GM21360 (cell line): ENCODE measurements around the gene NINJ2.

Experiments
- ATAC-seq: cut with Tn5 transposase; IDR thresholded peaks from one replicate; pipeline ENCODE4 v1.9.1; 2021; ENCODE audit warnings: mild to moderate bottlenecking, moderate library complexity; ENCODE audit not compliant: unreplicated experiment

Gene NINJ2

DNA sequence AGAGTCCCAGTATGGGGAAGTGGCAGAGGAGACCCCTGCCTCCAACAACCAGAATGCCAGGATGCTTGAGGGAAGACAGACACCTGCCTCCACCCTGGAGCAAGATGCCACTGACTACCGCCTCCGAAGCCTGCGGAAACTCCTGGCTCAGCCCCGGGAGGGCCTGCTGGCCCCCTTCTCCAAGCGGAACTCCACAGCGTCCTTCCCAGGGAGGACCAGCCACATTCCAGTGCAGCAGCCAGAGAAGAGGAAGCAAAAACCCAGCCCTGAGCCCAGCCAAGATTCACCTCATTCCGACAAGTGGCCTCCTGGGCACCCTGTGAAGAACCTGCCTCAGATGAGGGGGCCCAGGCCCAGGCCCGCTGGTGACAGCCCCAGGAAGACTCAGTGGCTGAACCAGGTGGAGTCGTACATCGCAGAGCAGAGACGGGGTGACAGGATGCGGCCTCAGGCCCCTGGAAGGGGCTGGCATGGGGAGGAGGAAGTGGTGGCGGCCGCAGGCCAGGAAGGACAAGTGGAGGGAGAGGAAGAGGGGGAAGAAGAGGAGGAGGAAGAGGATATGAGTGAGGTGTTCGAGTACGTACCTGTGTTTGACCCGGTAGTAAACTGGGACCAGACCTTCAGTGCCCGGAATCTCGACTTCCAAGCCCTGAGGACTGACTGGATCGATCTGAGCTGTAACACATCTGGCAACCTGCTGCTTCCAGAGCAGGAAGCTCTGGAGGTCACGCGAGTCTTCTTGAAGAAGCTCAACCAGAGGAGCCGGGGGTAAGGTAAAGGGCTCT, 109.8 kb downstream of the NINJ2 start:
- ATAC-seq = no peak

GRCh38 chr12:552466-552865, 110.8 kb downstream of the NINJ2 start:
- ATAC-seq = no peak

DNA sequence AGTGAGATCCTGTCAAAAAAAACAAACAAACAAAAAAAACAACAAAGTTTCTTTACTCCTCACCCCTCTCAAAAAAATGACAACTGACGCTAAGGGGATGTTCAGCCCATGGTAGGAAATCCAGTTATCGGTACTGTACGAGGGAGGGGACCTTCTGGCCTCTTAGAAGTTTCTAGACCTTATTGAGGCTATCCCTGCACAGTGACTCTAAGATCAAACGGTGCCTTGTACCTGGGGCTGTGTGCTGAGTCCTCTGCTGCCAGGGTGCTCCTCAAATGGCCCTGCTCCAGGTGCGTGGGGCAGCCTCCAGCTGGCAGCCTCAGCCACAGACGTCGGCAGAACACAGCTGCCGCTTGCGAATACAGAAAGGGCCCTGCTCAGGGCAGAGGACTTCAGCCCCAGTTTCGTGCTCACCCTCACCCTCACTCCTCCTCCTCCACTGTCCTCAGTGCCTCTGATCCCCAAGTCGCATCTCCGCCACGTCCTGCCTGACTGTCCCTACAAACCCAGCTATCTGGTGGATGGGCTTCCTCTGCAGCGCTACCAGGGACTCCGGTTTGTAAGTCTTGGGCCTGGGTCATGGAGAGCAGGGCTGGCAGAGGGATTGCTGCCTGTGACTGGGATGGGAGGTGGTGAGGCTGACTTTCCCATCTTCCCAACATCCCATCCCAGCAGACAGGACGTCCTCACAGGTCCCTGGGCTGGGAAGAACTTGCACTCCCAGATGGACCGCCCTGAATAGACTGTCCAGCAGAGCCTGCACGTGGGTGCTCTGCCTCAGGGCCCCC, 112.6 kb downstream of the NINJ2 start:
- no peak for ATAC-seq

GRCh38 chr12:549476-550082, 113.7 kb downstream of the NINJ2 start:
- no peak for ATAC-seq

DNA sequence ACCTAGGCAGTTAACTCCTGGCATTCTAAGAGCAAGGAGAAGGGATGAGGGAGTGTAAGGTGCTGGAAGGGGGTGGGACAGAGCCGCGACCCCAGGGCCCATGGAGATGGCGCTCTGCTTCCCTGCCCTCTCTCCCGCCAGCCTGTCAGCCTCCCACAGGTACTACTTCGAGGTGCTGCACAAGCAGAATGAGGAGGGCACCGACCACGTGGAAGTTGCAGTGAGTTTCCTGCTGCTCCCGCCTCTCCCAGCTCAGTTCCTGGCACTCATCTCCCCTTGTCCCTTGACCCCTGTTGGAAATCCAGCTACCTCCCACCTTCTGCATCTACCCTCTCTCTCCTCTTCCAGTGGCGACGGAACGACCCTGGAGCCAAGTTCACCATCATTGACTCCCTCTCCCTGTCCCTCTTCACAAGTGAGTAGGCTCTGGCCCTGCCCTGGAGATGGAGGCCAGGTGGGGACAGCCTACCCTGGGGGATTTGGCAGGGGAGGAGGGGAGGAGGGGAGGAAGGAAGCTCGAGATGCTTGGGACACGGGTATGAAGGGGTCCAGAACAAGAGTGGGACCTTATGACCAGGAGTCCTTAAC, 115.3 kb downstream of the NINJ2 start:
- no peak for ATAC-seq

GRCh38 chr12:546920-547845, 116.1 kb downstream of the NINJ2 start:
- ATAC-seq = no peak

DNA sequence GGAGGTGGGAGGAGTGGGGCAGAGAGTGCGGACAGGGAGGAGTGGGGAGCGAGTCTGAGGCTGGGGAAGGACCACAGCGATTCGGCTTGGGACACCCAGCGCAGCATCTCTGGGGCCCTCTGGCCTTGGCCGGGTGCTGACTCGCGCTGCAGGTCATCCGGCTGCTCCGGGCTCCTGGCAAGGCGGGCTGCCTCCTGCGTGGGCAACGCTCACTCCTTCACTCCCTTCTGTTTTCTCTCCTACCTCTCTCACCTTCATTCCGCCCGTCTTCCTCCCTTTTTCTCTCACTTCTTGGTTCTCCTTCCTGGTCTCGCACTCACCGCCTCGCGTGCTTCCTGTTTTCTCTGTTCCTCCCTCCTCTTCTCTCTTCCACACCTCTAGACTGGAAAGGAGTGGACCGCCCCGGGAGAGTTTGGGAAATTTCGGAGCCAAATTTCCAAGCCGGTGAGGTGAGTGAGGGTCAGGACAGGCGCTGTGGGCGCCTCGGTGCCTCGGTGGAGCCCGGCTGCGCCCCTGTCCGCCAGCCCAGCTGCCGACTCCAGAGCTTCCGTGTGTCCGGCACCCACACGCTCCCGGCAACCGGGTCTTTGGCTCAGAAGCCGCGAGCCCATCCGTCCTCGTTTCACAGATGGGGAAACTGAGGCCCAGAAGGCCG, 116.9 kb downstream of the NINJ2 start:
- no peak for ATAC-seq

DNA sequence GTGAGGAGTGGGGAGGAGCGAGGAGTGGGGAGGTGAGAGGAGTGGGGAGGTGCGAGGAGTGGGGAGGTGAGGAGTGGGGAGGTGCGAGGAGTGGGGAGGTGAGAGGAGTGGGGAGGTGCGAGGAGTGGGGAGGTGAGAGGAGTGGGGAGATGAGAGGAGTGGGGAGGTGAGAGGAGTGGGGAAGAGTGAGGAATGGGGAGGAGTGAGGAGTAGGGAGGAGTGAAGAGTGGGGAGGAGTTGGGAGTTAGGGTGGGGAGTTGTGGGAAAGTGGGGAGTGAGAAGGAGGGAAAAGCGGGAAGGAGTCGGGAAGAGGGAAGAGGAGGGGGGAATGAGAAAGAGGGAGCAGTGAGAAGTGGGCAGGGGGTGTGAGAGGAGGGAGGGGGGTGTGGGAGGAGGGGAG, 117.4 kb downstream of the NINJ2 start:
- no peak for ATAC-seq

- ATAC-seq = no peak
Observed at GRCh38 chr12:544941-545635, 118.2 kb downstream of the NINJ2 start.

- ATAC-seq = no peak
Observed at GRCh38 chr12:544142-544541, 119.1 kb downstream of the NINJ2 start.

DNA sequence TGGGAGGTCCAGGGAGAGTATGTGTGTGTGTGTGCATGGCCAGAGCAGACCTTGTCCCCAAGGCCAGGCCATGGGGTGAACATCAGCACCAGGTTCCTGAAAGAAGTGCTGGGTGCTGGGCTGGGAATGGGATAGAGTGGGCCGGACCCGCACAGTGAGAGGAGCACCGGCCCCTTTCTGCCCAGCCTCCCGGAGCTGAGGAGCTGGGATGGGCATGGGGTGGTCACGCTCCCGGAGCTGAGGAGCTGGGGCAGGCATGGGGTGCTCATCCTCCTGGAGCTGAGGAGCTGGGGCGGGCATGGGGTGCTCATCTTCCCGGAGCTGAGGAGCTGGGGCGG, 120.2 kb downstream of the NINJ2 start:
- ATAC-seq = no peak

DNA sequence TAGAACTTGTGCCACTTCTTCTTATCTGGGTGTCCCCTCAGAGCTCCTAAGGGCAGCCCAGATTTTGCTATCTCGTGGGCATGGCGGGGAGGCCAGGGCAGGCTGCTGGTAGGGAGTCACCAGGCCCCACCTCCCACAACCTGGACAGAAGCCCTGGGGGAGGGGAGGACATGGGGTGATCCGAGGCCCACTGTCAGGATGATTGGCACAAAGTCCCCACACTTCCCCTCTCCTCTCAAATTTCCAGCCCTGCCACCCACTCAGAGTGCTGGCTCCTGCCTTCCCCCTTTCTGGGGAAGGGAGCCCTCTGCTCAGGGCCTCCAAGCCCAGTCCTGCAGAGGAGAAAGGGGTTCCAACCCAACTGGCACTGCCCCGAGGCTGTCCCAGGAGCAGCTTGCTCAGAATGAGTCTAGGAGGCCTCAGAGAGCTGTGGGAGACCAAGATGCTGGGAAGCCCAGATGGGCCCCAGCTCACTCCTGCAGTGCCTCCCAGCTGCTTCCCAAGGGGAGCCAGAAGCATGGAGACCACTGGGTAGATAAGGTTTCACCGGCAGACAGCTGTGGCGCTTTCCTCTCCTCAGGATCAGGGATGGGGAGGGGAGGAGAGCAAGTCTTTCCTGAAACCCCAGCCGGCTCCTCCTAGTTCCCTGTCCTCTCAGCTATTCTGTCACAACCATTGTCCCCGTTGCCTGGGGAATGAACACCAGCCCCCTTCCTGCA, 120.7 kb downstream of the NINJ2 start:
- no peak for ATAC-seq

GRCh38 chr12:541676-542324, 121.4 kb downstream of the NINJ2 start:
- no peak for ATAC-seq

DNA sequence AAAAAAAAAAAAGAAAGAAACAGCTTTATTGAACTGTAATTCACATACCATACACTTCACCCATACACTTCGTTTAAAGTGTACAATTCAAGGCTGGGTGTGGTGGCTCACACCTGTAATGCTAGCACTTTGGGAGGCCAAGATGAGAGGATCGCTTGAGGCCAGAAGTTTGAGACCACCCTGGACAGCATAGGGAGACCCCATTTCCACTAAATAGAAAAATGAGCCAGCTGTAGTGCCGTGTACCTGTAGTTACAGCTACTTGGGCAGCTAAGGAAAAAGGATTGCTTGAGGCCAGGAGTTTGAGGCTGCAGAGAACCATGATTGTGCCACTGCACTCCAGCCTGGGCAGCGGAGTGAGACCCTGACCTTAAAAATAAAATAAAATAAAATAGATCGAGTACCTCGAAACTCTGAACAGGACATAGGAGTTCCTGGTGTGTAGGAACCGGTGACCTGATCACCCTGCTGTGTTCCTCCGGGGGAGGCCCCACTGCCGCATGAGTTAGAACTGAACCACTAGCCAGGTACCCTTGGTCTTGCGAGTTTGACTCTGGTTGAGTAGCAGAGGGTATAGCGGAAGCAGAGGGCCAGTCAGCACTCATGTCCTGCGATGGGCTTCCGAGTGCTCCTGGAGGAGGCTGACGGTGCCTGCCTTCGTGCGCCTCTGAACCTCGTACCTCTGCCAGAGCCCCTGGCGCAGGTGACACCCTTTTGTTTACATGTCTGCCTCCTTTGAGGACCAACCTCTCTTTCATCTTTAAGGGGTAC, 123.5 kb downstream of the NINJ2 start:
- ATAC-seq = no peak

DNA sequence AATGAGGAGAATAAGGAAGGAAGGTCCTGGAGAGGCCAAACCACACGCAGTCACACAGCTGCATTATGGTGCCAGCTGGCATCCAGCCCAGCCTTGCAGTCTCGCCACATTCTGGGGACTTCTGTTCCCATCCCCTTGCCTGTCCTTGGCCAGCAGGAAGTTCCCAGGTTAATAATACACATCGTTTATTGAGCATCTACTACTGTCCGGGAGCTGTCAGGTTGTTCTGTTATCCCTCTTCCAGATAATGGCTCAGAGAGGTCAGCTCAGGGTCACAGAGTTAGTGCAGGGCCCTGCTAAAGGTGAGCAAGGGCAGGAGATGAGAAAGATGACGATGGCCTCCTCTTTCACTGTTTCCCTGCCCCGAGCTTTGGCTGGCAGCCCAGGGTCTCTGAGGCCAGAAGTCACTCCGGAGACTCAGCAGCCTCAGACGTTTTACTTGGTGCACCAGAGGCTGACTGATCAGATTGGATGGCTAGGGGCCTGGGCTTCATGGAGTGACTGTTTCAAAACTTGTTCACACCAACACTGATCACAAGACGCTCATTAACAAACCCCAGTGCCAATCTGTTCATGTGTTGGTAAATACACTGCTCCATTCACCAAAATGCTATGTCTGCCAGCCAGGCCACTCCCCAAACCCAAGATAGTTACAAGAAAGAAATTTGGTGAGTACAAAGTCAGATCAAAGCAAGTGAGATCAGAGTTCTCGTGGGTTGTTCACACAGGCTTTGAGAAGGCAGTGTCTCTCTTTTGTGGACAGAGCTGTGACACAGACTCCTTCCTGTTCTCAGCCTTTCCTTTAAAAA, 124.3 kb downstream of the NINJ2 start:
- ATAC-seq = no peak

DNA sequence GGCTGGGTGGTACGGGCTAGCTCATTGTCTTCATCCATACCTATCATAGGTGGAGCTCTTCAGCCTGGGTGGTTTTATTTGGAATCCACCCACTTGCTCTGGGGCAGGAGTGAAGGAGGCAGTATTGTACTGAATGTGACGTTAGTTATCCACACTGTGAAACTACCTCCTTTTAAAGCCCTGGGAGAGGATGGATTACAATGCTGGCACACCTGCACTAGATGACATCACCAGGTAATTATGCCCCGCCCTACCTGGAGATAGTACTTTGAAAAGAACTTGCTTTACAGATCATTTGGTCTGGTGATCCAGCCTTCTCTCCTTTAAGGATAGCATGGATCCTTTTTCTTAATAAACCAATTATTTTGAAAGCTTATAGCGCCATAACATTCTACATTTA, 125.5 kb downstream of the NINJ2 start:
- ATAC-seq = no peak

GRCh38 chr12:536751-537245, 126.4 kb downstream of the NINJ2 start:
- ATAC-seq = no peak
